Left renal cortex interstitium (tissue), 4 donors: Measurements from ENCODE around the gene GRIP1. TPM values are rescaled to one million over a fixed set of nuclear protein-coding genes. Genes with fewer than 3 reads are reported as not detected.

Experiments used
- DNase-seq, 4 donors: peaks; one replicate each; pipeline ENCODE4 v3.0.0-alpha.2; 2013; ENCODE audit warnings: low read depth in 4 of 4, low spot score in 2 of 4, missing footprints in 1 of 4
- polyA plus RNA-seq, 4 donors: library from polyadenylated mRNA; unstranded; fragments of 120-200 nt; gene quantifications; one replicate each; pipeline ENCODE4 v1.2.1, GENCODE V29; 2013; ENCODE audit not compliant: insufficient read length in 4 of 4

The GRIP1 gene
- polyA plus RNA-seq, 4 donors: 22.2 to 28.3 (median 23.2) TPM

DNA sequence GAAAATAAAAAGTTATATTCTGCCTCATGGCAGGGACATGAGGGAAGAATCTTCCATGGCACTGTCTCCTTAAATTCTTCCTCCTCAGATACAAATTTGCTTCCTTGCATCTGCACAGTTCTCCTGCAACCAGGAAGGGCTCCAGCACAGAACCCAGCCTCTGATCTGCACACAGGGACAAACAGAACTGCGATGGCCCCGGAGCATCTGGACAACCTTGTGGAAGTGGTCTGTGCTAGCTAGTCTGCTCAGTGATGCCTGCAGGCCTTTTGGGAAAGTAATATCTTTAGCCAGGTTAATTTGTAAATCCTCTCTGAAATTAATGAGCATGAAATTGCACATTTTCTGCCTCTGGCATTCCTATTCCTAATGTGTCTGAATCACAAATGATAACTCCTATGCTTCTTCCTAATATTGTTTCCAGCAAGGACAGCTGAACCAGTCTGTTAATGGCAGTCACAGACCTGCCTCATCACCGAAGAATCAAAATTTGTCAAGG, 74.8 kb downstream of the GRIP1 start:
- no peak for DNase-seq

DNA sequence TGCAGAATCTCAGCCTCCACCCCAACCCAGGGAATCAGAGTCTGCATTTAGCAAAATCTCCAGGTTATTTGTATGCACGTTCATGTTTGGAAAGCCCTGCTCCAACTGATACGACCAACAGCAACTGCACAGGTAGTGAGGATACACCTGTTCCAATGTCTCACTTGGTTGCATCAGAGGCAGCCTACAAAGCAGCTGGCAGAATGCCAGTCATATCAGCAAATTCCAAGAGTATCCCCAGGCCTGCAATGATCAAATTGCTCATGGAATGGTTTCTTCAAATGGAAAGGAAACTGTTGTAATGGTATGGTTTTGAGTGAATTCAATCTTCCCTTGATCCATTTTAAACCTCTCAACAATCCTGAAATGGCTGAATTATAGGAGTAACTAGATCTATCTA, 75.4 kb downstream of the GRIP1 start:
- no peak for DNase-seq

DNA sequence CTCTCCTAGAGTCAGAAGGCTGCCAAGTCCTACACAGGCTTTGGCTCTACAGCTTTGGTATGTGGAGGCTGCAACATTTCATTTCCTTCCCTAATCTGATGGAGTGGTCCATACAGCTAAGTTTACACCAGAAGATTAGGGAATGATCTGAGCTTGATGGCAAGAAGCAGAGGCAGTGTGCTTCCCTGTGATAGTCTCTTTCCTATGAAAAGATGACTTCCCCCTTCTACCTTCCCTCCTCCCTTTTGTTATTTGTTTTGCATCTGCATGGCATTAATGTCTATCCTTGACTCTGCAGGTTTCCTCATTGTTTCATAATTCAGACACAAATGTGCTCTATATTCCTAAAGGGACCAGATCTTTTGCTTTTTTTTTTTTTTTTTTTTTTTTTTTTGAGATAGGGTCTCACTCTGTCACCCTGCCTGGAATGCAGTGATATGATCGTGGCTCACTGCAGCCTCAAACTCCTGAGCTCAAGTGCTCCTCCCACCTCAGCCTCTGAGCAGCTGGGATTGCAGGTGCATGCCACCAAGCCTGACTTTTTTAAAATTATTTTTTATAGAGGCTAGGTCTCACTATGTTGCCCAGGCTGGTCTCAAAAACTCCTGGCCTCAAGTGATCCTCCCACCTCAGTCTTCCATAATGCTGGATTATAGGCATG, 76.3 kb downstream of the GRIP1 start:
- no peak for DNase-seq

DNA sequence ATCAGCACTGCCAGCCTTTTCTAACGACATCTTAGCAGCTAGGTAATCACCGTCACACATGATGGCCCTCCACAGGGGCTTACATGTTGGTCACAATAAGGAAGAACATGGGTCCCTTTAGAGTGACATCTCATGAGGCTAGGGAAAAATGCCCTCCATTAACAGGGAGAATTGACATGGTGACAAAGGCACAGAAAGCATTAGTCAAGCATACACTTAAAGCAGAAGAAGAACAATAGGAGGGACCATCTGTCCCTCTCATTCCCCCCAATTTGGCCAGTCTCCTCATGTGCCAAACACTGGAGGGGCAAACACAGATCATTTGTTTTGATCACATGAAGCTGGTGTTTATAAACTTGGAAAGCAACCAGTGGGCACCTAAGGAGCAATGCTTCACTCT, 78.0 kb downstream of the GRIP1 start:
- no peak for DNase-seq

DNA sequence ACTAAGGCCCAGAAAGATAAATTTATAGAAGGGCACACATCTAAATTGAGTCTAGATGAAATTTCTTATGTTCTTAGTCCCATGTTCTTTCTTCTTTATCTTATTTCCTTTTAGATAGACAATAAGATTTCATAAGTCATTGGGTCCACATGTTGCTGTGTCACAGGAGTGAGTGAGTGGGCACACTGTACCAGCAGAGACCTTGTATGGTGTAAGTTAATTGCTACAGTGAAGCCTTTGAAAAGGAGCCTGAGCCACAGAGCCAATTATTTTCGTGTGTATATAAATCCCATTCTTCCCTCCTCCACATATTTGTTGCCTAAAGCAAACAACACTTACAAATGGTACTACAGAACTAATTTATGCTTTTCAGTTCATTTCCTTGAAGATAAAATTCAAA, 79.1 kb downstream of the GRIP1 start:
- DNase-seq: no peak

DNA sequence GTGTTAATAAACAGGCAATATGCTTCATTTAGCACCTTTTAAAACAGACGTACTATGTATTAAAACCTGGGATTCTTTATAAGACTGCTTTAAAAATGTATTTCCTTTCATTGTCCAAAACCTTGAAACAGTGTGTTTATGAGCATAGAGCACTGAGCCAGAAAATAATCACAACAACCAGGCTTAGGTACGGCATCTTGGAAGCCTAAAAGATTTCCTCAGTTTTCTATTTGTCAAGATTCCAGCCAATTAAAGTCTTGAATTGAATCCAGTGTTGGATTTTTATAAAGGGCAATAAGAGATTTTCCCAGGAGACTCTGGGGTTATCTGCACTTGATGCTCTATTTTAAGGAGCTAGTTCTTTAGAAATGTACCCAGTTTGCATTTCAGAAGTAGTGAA, 80.3 kb downstream of the GRIP1 start:
- no peak for DNase-seq

DNA sequence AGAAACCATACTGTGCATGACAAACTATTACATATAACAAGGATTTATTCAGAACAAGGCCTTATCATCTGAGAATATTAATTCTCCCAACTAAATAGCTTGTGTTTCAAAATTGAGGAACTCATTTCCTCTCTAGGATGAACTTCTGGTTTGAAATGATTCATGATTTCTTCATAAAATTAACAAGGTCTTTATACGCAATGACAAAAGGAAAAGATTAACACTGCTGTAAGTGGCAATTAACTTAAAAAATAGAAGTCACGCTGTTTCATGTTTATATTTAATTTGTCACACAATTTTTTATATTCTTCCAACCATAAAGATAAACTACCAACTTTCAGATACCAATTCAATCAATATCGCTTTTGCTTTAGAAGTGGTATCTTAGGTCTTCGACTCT, 80.8 kb downstream of the GRIP1 start:
- no peak for DNase-seq

DNA sequence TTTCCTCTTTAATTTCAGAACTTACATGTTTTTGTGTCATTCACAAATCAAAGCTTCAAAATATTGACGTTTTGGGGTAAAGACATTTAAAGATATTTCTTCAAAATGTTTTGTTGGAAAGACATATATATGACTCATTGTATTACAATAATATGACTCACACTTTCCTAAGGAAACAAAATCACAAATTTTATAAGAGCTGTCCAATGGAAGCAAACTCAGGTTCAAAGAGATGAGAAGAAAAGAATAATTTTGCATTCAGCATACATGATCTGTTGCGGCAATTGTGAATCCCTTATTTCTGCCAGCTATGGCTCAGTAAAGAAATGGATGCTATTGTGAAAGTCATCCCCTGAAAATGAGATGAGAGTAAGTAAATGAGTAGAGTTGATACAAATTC, 82.7 kb downstream of the GRIP1 start:
- no peak for DNase-seq

DNA sequence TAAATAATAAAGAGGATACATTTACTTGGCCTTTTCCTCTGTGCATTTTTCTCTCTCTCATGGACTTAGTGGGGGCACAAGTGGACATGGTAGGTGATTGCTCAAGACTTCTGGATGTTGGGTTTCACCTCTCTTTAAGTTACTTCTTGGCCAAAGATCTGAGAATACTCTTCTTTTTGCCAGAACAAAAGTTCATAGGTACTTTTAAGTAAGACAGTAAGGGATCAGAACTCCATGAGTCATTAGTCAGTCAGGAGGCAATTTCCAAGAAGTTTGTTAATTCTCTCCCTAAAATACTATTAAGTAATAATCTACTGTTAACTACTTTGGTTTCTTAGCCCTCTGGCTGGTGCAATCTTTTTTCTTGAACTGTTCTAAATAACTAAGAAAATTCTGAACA, 84.2 kb downstream of the GRIP1 start:
- DNase-seq: no peak

DNA sequence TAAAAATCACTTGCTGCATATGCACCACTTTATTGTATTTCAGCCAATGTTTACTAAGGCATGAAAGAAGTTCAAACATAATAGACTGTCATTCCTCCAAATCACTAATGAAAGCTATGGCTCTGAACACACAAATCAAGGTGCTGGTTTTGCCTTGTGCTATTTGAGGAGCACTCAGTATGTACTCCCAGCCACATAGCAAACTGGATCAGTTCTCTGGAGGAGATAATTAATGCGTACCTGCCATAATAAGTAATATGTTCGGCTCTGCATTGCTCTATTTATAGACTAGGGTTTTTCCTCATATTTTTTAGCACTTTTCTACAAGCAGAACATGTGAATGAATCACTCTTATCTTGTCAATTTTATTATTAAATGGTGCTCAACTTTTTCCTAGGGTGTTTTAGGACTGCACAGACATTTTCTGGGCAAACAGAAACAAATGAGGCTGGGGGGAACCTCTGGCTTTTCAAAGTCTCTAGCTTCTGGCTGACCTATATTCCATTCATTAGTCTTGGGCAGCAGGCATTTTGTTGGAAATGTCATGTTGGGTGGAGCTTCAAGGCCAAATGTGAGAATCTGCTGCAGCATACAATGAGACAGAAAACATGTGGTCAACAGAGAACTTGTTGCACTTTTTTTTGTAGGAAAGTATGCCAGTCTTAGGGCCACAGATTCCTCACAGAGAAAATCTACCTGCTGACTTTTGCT, 88.4 kb downstream of the GRIP1 start:
- no peak for DNase-seq

DNA sequence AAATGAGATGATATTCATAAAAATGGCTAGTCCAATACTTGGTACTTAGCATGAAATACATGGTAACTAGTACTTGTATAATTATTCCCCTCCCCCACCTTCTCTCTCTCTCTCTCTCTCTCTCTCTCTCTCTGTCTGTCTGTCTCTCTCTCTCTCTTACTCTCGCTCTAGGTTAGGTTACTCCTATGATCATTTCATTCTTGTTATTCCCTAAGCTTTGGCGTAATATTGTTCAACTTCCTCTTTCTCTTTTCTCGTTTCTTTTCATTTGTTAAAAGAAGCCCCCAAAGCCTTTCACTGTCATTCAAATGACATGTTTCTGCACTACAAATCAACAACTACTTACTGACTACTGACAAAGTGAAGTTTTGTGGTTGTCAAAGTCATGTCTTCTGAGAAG, 89.8 kb downstream of the GRIP1 start:
- no peak for DNase-seq

DNA sequence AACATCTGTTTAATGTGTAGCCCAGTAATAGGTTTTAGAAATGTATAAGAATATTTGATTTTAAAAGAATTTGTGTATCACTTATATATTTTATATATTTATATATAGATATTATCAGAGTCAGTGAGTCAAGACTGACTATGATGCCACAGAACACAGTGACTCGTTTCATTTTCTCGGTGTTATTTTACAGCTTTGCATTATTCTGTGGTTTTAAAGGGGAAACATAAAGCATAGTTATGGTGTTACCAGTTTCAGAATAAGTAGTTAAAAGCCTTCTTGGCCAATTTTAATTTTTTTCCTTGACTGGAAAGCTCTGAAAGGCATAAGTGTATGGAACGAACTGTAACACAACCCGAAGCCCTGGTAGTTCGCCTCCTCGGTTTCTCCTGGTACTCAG, 91.0 kb downstream of the GRIP1 start:
- DNase-seq: no peak

DNA sequence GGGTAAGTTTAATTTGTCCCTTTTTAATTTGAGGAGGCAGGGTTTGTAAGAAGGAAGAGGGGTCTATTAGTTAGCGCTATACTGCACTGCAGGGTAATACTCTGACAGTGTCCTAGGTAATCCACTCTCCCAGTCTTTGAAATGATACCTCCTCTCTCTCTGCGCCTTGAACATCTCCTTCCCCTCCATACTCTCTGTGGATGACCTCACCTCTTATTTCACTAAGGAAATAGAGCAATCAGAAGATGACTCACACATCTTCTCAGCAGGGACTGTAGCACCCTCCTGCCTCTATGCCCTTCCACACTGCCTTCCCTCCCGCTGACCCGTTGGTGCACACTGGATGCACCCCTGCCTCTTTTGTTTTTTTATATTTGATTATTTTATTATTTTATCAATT, 94.2 kb downstream of the GRIP1 start:
- no peak for DNase-seq

DNA sequence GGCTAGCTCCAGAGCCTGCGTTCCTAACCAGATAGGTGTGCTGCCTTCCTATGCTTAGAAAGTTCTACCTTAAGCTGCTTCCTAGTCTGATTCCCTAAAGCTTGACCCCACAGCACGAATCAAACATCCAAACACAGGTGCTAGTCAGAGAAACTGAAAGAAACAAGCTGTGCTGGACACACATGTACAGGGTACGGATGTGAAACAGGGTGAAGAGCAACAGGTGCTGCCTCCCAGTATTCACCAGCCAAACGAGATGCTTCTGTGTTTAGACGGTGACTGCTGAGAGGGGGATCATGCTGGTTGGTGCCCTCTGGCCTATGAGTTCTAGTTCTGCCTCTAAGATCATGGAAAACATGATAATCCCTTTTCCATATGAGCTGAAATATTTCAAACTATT, 105.3 kb downstream of the GRIP1 start:
- no peak for DNase-seq

DNA sequence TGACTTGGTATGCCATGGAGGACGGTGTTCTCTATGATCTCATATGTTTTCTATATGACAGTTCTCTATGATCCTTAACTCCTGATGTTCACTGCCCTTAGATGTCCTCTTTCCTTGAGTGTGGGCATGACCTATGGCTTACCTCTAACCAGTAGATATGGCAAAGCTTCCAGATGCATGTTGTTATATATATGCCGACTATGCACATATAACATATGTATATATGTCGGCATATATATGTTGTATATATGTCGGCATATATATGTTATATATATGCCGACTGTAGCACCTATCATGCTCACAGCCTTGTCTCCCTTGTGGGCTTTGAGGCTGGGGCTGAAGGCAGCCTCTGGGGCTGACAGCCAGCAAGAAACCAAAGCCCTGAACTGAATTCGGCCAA, 106.0 kb downstream of the GRIP1 start:
- no peak for DNase-seq

DNA sequence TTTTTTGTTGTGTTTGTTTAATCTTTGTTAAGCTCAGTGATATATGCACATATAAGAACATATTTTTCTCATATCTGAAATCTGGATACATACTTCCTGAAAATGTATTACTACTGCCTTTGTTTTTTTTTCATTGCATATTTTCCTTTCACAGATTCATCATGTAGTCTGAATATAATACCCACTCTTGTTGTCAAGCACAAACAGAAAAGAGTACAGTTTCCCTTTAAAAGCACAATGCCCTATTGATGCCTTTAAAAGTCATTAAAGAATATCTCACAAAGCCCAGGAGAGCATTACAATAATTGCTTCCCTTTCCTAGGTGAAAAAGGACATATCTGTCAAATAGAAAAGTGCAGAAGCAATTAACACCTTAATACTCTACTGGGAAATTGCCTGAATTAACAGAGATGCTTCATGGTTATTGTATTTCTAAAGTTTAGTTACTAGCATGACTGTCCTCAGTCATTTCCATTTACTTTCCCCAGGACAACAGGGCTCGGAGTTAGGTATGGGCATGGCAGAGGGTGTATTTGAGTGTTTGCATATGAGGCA, 107.4 kb downstream of the GRIP1 start:
- no peak for DNase-seq

DNA sequence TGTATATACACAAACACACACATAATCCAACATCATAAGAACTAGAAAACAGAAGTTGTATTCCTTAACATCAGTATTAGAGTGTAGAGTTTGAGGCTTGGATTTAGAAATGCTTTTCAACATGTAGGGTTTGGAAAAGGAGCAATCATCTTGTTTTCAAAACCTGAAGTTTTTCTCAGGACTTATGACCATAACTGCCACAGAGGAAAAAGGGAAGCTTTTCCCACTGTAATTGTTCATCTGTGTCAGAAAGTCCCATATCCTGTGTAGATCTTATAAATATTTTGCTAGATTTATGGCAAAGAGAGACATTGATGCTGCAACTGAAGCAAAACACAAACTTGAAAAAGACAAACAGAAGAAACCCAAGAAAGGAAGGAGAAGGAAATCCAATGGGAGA, 115.7 kb downstream of the GRIP1 start:
- DNase-seq: no peak

DNA sequence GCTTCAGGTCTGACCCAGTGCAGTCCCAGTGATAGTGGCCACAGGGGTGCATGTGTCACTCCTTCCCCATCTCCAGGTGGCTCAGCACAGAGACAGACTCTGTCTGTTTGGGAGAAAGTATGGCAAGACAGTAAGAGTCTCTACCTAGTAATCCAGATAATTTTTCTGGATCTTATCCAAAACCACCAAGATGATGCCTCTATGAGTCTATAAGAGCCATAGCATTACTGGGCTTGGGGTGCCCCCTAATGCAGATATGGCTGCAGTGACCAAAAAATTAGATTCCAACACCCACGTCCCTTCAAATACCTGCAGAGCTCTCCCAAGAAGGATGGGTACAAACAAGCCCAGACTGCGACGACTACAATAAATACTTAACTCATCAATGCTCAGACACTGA, 123.8 kb downstream of the GRIP1 start:
- DNase-seq: no peak

DNA sequence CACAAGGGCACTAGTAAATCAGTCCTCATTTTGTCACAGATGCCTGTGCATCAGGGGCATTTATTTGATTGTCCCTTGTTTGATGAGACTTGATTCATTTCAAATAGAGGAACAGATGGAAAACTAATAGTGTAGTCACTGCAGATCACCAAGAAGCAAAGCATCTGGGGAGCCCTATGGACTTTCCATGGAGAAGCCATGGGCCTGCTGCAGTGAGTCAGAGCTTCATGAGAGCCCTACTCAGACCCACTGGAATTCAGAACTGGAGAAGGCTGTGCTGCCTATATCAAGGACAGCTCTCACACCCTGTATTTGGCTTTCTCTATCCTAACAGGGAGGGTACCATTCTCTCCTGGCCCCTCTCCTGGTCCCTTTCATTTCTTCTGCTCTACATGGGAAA, 126.2 kb downstream of the GRIP1 start:
- DNase-seq: no peak

DNA sequence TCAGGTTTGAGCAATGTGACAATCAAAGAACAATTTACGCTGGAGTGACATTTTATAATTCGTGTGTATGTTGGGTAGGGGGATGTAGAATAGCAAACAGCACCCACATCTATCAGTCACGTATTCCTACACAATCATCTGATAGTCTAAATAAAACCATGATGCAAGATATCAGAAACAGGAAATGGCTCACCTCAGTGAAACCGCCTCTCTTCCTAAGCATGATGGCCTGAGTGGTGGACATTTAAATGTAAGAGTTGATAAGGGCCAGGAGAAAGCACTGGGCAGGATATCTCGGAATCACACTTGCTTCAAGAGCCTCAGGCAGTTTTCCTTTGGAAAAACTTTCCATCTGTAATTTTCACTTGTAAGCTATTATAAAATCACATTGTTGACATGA, 128.2 kb downstream of the GRIP1 start:
- no peak for DNase-seq

DNA sequence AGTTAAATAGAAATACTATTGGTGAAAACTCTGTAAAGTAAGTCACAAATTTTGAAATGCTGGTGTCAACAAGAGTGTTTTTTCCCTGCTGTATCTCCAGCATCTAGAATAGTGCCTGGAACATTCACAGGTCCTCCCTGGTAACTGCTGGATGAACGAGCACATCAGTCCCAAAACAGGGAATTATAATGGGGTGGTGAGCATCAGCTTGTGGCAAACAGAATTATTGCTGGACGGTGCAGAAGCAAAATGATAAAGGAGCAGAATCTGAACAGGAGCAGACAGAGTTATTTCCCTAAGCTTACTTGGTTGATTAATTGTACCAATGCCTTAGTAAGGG, 129.9 kb downstream of the GRIP1 start:
- DNase-seq: no peak

DNA sequence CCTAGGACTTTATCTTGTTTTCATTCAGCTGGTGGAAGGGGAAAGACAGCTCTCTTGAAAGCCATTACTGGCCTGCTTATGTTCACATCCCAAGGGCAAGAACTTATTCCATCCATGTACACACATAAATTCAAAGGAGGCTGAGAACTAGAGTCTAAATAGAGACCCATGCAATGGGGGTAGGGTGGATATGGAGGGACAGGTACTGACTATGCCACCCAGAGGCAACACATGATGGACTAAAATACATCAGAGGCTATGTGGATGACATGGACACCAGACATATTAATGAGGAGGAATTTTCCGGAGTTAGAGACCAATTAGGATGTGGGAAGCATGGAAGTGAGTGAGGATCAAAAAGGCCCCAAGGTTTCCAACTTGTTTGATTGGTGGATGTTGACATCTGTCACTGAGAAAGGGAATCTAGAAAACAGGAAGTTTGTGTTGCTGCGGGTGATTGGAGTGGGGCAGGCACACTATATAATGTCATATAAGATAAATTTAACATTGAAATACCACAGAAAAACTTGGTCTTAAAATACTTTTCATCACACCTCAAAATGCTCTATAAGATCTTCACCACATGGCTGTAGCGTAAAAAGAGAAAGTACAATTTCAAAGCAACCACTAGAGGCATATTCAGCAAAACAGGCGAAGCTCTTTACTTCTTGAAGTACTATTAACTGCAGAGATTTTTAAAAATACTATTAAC, 130.4 kb downstream of the GRIP1 start:
- no peak for DNase-seq
